ENCODE measurements around the gene CLCA2.

The CLCA2 gene

GRCh38 chr1:86423873-86424272, at the start of gene CLCA2:
Gene CLCA2 (plus strand): TSS chr1:86424171. CDS start chr1:86424248, 77 bp downstream.
- DNase-seq, result no peak

GRCh38 chr1:86375688-86376087, 48.3 kb upstream of the CLCA2 start:
- no peak for DNase-seq

GRCh38 chr1:86377341-86377740, 46.6 kb upstream of the CLCA2 start:
- no peak for DNase-seq

- DNase-seq, result no peak
These were observed 45.2 kb upstream of the CLCA2 start for GRCh38 chr1:86378813-86379212.

- DNase-seq, result peak; percentile 39
These were observed 43.6 kb upstream of the CLCA2 start for GRCh38 chr1:86380257-86380861.

DNA sequence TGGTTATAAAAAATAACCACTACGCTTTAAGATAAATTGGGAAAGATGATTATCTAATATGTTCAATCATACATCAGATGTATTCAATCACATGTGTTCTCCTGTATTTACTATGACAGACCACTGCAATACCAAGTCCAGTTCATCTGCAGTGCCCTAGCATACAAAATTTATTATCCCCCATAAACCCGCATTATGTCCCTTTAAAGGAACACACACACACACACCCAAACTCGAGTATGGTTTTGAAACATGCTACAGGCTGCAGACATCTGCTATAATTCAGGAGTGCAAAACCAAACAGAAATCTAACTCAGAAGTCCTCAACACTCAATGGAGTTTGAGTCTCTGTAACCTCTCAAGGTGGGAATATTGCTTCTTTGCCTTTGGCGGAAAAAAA, 42.7 kb upstream of the CLCA2 start:
- no peak for DNase-seq

- no peak for DNase-seq
These were observed 41.1 kb upstream of the CLCA2 start for GRCh38 chr1:86382878-86383277.

DNA sequence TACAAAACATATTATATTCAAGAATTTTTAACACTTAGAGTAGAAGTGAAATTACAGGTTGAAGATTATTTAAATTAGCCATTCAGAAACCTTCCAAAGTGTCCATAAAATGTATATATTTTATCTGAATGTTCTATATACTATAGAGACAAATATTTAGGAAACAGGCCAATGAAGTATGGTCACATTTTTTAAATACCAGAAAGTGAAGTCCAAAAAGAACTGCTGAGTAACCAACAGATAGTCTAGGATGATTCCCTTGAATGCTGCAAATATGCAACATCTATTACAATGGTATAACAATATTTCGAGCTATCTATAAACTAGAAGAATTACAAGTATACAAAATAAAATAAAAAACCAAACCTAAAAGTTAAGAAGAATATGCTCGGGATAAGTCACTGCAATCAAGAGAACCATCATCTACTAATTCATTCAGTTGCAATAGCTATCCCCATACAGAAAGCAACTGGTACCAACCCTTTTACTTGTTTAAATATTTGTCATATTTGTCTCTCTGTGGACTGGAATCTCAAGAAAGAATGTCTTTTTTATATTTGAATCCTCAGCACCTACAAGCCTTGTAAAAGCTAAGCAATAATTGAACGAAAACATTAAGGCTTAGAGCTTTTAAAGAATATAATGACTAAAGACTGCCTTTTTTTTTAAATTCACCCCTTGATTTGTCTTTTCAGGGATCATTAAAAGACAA, 35.9 kb upstream of the CLCA2 start:
- DNase-seq, result no peak

- DNase-seq, result no peak
These were observed 35.2 kb upstream of the CLCA2 start for GRCh38 chr1:86388777-86389176.

GRCh38 chr1:86389307-86389706, 34.7 kb upstream of the CLCA2 start:
- DNase-seq, result no peak

DNA sequence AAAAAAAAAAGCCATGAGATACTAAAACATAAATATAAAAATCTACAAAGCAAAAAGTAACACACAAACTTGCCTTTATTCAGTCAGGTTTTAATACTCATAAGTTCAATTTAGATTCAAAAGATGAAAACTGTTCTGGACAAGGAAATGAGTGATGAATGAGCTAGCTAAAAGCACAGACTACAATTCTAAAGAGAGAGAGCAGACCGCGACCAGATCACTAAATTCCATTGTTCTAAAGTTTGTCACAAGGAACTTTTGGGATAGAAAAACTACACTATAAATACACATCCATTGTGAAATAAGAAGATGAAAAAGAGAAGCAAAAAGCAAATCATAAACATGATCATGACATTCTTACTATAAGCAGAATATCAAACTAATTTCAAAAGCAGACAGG, 29.6 kb upstream of the CLCA2 start:
- no peak for DNase-seq

DNA sequence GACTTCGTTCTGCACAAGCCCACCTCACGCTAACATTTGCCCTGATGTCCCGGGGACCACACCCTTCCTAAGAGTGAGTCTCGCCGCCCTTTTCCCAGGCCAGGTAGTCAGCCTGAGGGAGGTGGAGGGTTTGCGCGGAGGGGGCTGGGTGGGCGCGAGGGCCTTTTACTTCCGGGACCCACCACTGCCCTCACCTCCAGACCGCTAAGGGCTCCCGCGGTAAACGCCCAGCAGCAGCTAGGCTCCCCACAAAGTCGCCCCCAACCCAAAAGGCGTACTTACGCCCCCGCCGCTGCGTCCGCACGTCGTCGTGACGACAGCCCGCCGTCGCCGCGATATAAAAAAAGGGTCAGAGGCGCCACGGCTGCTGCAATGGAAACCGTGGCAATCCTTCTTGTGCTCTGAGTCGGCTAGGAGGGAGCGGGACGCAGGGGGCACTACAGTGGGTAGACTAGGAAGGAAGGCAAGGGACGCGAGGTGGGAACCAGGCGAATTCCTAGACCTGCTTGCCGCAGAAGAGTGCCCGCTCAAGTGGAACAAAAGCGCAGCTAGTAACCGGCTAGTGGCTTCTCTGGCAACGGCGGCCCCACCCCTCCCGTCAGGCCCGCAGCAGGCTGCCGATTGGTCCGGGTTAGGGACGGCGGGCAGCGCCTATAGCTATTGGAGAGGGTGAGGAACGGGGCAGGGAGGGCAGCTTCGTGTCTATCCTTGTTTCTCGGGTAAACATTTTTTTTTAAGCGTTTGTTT, 28.0 kb upstream of the CLCA2 start, which contains the start of gene ODF2L:
ODF2L (minus strand) TSS at position 573 of the 747 bp plus-strand sequence. CDS start 9,296 bp downstream, outside the sequence.
- peak; percentile 39 for DNase-seq

- no peak for DNase-seq
These were observed 27.5 kb upstream of the CLCA2 start for GRCh38 chr1:86396498-86396890.

DNA sequence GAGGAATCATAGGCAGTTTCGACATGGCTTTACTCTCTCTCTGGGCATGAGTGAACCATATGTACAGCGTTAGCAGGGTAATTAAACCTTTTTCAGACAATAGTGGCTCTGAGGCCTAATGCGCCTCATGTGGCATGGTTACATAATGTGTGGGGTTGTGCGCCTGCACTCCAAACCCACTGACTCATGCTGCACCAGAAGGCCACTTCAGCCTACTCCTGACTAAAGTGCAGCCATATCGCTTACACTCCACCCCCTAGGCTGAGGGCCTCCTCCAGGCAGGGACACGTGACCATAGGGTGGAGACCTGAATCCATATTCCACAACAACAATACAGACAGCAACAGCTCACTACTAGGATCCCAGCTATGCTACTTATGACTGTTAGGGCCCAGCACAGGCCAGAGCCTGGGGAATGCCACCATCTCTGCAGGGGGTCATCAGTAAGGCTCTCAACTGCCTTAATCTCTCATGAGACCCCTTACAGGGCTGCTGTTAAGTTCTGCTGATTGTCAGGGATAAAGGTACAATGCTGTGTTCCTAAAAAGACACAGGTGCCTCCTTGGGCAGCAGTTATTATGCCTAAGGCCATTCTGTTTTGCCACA, 14.5 kb upstream of the CLCA2 start:
- no peak for DNase-seq

GRCh38 chr1:86410879-86411278, 13.1 kb upstream of the CLCA2 start:
- no peak for DNase-seq

- DNase-seq, result no peak
These were observed 7.6 kb upstream of the CLCA2 start for GRCh38 chr1:86416343-86416742.

GRCh38 chr1:86419277-86419903, 4.6 kb upstream of the CLCA2 start:
- no peak for DNase-seq

GRCh38 chr1:86421601-86422280, 2.2 kb upstream of the CLCA2 start:
- no peak for DNase-seq

- no peak for DNase-seq
These were observed 498 bp upstream of the CLCA2 start for GRCh38 chr1:86423473-86423872.

DNA sequence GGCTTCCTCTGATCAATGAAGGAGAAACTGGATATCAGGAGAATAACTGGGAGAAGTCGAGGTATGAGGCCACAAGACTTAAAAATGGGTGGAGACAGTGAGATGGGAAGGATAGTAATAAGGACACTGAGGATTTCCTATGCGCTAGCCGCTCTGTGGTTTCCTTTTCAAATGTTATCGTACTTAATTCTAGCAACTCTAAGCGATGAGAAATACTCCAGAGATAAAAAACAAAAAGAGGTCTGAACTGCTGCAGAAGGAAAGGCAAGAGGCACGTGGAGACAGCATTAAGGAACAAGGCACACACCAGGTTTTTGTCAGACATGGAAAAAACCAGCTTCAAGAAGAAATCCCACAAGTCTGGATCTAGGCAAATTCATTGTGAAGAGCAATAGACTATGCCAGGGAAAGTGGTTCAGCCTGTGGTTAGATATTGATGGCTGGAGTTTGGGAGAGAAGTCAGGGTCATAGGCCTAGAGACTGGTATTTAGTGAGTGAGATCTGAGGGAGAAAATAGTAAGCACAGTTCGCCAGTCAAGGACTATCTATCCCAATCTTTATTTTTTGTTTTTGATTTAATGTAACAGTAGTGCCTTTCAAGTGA, 5.3 kb downstream of the CLCA2 start:
- DNase-seq, result no peak

DNA sequence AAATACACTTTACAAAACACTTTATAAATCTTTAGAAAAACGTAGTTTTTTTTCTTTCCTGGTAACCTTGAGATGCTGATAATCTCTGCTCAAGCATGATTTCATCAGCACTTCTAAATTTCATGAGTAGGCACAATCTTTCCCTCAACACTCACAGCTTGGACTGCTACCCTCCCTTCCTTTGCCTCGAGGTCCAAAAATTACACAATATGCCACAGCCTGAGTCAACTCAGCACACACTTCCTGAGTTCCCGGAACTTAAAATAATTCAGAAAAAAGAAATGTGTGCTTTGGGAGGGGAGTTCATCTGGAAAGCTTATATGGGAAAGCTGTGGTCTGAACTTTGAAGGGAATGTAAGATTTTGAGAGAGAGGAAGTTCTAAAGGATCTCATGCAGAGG, 5.9 kb downstream of the CLCA2 start:
- peak; percentile 89 for DNase-seq

- DNase-seq, result no peak
These were observed 6.4 kb downstream of the CLCA2 start for GRCh38 chr1:86430376-86430775.
